ENCODE data around the gene SORCS2. TPM values are rescaled to one million over a fixed set of nuclear protein-coding genes. Genes with fewer than 3 reads are reported as not detected.

The SORCS2 gene
- total RNA-seq, 2 donors from 2014 or later = 0.54 to 0.74 TPM

DNA sequence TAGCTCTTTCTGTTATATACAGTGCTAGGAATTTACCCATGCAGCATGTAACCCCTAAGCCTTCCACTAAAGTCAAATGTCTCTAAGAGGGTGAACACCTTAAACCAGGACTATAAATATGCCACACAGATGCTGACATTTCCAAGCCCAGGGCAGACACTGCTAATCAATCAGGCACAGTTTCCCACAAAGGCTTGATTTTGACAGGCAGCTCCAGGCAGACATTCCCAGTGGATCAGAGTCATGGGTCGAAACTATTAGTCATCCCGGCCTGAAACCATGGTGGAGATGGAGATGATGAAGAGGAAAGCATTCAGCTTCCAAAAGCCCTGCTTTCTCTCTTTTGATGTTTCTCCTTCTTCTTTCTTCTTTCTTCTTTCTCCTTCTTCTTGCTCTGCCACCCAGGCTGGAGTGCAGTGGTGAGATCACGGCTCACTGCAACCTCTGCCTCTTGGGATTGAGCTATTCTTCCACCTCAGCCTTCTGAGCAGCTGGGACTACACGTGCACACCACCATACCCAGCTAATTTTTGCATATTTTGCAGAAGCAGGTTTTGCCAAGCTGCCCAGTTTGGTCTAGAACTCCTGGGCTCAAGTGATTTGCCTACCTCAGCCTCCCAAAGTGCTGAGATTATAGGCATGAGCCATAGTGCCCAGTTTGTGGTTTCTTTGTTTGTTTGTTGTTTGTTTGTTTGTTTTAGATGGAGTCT, 21.0 kb upstream of the SORCS2 start:
- intact Hi-C loops (cut with DNase I) = no loop called here
- no peak for TF ChIP-seq CTCF (IDR thresholded peaks at IDR 0.05)
- no peak for DNase-seq

GRCh38 chr4:7172508-7172907, 19.8 kb upstream of the SORCS2 start:
- Histone ChIP-seq H3K4me3 (no peak overlapping the region), H3K4me1 (no peaks in the 10 kb centered on the region), H3K9ac (ENCODE audit: low read depth in 2 of 2, low read length in 2 of 2) (no peak overlapping the region), H3K36me3 (no peaks in the 10 kb centered on the region), H3K27ac (no peak overlapping the region), H3K27me3 (no peaks in the 10 kb centered on the region), H3K9me3 (no peaks in the 10 kb centered on the region)
- intact Hi-C loops (cut with DNase I) = no loop called here
- no peak for TF ChIP-seq CTCF (IDR thresholded peaks at IDR 0.05)
- DNase-seq = no peak

More for the DNA sequence above, 21.0 kb upstream of the SORCS2 start:
- H3K9me3 ChIP-seq = no peaks in the 10 kb centered on the region
- no peak overlapping the region for H3K9ac ChIP-seq (ENCODE audit: low read depth in 2 of 2, low read length in 2 of 2)
- no peaks in the 10 kb centered on the region for H3K36me3 ChIP-seq
- H3K4me1 ChIP-seq = no peaks in the 10 kb centered on the region
- H3K27ac ChIP-seq = no peak overlapping the region
- no peaks in the 10 kb centered on the region for H3K27me3 ChIP-seq
- no peak overlapping the region for H3K4me3 ChIP-seq

GRCh38 chr4:7172946-7173345, 19.4 kb upstream of the SORCS2 start:
- TF ChIP-seq CTCF (IDR thresholded peaks at IDR 0.05) = no peak
- DNase-seq = no peak
- H3K27ac ChIP-seq = no peak overlapping the region
- no peak overlapping the region for H3K9ac ChIP-seq (ENCODE audit: low read depth in 2 of 2, low read length in 2 of 2)
- H3K9me3 ChIP-seq = no peaks in the 10 kb centered on the region
- H3K27me3 ChIP-seq = no peaks in the 10 kb centered on the region
- intact Hi-C loops (cut with DNase I) = no loop called here
- H3K4me3 ChIP-seq = no peak overlapping the region
- H3K36me3 ChIP-seq = no peaks in the 10 kb centered on the region
- H3K4me1 ChIP-seq = no peaks in the 10 kb centered on the region

DNA sequence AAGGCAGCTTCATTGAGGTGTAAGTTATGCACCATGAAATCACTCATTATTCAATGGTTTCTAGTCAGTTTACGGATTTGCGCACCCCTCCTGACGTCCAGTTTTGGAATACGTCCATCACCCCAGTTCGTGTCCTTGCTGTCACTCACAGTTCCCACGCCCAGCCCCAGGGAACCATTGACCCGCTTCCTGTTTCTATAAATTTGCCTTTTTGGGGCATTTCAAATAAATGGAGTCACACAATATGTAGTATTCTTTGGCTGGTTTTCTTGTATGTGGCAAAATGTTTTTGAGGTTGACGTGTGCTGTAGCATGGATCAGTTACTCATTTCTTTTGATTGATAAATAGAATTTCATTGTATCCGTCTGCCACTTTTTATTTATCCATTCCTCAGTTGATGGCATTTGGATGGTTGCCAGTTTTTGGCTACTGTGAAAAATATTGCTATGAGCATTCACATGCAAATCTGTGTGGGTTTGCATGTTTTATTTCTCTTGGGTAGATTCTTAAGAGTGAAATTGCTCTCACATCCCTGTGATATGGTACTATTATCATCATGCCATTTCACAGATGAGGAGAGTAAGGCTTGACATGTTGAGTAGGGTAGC, 18.4 kb upstream of the SORCS2 start:
- DNase-seq = no peak
- intact Hi-C loops (cut with DNase I) = no loop called here
- H3K4me1 ChIP-seq = no peaks in the 10 kb centered on the region

DNA sequence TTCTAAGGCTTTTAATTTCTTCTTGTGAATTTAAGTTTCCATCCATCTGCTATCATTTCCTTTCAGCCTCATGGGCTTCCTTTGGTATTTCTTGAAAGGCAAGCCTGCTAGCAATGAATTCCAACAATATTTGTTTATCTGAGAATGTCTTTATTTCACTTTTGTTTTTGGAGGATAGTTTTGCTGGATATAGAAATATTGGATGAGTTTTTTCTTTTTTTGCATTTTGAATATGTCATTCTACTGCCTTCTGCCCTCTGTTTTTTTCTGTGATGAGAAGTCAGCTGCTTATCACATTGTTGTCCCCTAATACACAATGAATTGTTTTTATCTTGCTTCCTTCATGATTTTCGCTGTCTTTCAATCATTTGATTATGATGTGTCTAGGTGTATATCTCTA, 13.2 kb upstream of the SORCS2 start:
- no peak overlapping the region for H3K4me3 ChIP-seq
- no peak for TF ChIP-seq CTCF (IDR thresholded peaks at IDR 0.05)
- H3K4me1 ChIP-seq = no peaks in the 10 kb centered on the region
- no peak overlapping the region for H3K9ac ChIP-seq (ENCODE audit: low read depth in 2 of 2, low read length in 2 of 2)
- H3K36me3 ChIP-seq = no peaks in the 10 kb centered on the region
- DNase-seq = no peak
- H3K27me3 ChIP-seq = no peaks in the 10 kb centered on the region
- intact Hi-C loops (cut with DNase I) = no loop called here
- H3K9me3 ChIP-seq = no peaks in the 10 kb centered on the region
- H3K27ac ChIP-seq = no peak overlapping the region

More for the DNA sequence above, 18.4 kb upstream of the SORCS2 start:
- Histone ChIP-seq H3K36me3 (no peaks in the 10 kb centered on the region), H3K4me3 (no peak overlapping the region), H3K27ac (no peak overlapping the region), H3K27me3 (no peaks in the 10 kb centered on the region), H3K9ac (ENCODE audit: low read depth in 2 of 2, low read length in 2 of 2) (no peak overlapping the region), H3K9me3 (no peaks in the 10 kb centered on the region)
- no peak for TF ChIP-seq CTCF (IDR thresholded peaks at IDR 0.05)
